GM15510 (cell line): ENCODE data around the gene C12orf76.

ENCODE experiments used
- POLR2A ChIP-seq: IDR thresholded peaks from 3 replicates; pipeline ENCODE4 v1.6.1; 2011; ENCODE audit warnings: borderline replicate concordance; ENCODE audit not compliant: insufficient read length; ENCODE audit errors: extremely low read depth

The C12orf76 gene

GRCh38 chr12:110004598-110004997 is 43.7 kb downstream of the C12orf76 start:
- TF ChIP-seq POLR2A: no peak

GRCh38 chr12:110002676-110003515 is 45.4 kb downstream of the C12orf76 start:
- TF ChIP-seq POLR2A: no peak

- no peak for TF ChIP-seq POLR2A
Observed at GRCh38 chr12:110001596-110001995, 46.7 kb downstream of the C12orf76 start.

GRCh38 chr12:109999983-110000505 is 48.3 kb downstream of the C12orf76 start:
- no peak for TF ChIP-seq POLR2A

GRCh38 chr12:109999649-109999971 is 48.7 kb downstream of the C12orf76 start:
- TF ChIP-seq POLR2A: no peak

- TF ChIP-seq POLR2A: peak; percentile 98
Observed at GRCh38 chr12:109998904-109999648, 49.2 kb downstream of the C12orf76 start, which contains the start of gene ANKRD13A. TSS of gene ANKRD13A (plus strand) at chr12:109999430. CDS start at chr12:109999689, 259 bp downstream.

- TF ChIP-seq POLR2A: no peak
Observed at GRCh38 chr12:109998241-109998903, 50.0 kb downstream of the C12orf76 start.

- no peak for TF ChIP-seq POLR2A
Observed at GRCh38 chr12:109997393-109997792, 50.9 kb downstream of the C12orf76 start.

GRCh38 chr12:109996483-109996853 is 51.9 kb downstream of the C12orf76 start:
- TF ChIP-seq POLR2A: no peak

- TF ChIP-seq POLR2A: peak; percentile 88
Observed at GRCh38 chr12:109995686-109996482, 52.4 kb downstream of the C12orf76 start, which contains the start of gene GIT2. TSS of gene GIT2 (minus strand) at chr12:109996368. CDS start at chr12:109996224, 144 bp downstream.

GRCh38 chr12:109995361-109995685 is 53.0 kb downstream of the C12orf76 start:
- no peak for TF ChIP-seq POLR2A

GRCh38 chr12:109994401-109995175 is 53.7 kb downstream of the C12orf76 start:
- TF ChIP-seq POLR2A: no peak

GRCh38 chr12:109993091-109993490 is 55.2 kb downstream of the C12orf76 start:
- TF ChIP-seq POLR2A: no peak
